GM18867 (cell line): ENCODE results near the gene CHST11.

Experiments
- ATAC-seq: cut with Tn5 transposase; IDR thresholded peaks from one replicate; pipeline ENCODE4 v1.9.1; 2021; ENCODE audit warnings: mild to moderate bottlenecking, moderate library complexity; ENCODE audit not compliant: unreplicated experiment

The CHST11 gene

GRCh38 chr12:104687823-104688573 lies 231.2 kb downstream of the CHST11 start:
- ATAC-seq = no peak

GRCh38 chr12:104689635-104690034 lies 232.9 kb downstream of the CHST11 start:
- no peak for ATAC-seq

- ATAC-seq = peak; percentile 55
These were observed 235.2 kb downstream of the CHST11 start for GRCh38 chr12:104691721-104692556.

DNA sequence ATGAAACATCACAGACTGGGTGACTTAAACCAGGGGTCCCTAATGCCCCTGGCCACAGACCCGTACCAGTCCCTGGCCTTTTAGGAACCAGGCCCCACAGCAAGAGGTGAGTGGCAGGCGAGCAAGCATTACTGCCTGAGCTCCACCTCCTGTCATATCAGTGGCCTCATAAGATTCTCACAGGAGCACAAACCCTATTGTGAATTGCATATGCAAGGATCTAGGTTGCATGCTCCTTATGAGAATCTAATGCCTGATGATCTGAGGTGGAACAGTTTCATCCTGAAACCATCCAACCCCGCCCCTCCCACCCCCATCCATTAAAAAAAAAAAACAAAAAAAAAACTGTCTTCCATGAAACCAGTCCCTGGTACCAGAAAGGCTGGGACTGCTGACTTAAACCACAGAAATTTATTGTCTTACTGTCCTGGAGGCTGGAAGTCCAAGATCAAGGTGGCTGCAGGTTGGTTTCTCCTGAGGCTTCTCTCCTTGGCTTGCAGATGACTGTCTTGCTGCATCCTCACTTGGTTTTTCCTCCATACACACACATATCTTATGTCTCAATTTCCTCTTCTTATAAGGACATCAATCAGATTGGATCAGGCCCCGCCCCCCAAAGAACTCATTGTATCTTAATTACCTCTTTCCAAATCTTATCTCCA lies 235.9 kb downstream of the CHST11 start:
- no peak for ATAC-seq

DNA sequence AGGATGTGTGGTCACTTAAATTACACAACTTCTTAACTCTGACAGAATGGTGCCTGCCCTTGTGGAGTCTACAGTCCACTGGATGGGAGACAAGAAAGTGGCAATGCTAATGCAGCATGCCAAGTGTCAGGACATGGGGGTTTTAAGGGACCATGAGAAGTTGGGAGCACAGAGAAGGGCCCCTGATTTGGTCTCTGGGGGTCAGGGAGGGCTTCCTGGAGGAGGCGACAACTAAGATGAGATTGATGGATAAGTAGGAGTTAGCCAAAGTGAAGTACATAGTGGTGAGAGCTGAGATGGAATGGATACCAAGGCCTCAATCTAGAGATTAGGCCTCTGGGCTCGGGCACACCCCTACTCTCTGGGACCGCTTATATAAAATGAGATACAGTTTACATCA lies 236.7 kb downstream of the CHST11 start:
- ATAC-seq = no peak

DNA sequence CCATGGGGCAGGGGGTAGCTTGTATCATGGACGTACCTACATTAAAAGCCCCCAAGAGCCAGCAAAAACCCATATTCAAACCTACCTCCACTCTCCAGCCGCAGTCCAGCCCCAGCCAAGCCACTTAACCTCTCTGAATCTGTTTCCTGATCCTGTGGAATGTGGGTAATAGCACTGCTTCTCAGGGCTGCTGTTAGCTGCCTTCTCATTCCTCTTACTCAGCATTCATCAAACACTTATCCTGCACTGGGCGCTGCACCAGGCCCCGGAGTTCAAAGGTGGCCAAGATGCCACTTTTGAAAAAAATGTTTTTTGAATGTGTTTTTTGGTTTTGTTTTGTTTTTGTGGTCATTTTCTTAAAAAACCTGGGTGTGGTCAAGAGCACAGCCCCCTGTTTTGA lies 237.4 kb downstream of the CHST11 start:
- no peak for ATAC-seq

- ATAC-seq = no peak
These were observed 238.0 kb downstream of the CHST11 start for GRCh38 chr12:104694711-104695110.

- ATAC-seq = no peak
These were observed 238.9 kb downstream of the CHST11 start for GRCh38 chr12:104695453-104696148.

DNA sequence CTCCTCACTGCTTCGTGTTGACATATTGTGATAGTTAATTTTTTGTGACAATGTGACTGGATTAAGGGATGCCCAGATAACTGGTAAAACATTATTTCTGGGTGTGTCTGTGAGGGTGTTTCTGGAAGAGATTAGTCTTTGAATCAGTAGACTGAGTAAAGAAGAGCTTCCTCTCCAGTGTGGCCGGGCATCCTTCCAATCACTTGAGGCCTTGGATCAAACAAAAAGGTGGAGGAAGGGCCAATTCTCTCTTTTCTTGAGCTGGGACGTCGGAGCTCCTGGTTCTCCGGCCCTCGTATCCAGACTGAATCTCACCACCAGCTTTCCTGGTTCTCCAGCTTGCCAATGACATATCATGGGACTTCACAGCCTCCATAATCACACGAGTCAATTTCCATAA lies 240.4 kb downstream of the CHST11 start:
- ATAC-seq = no peak

DNA sequence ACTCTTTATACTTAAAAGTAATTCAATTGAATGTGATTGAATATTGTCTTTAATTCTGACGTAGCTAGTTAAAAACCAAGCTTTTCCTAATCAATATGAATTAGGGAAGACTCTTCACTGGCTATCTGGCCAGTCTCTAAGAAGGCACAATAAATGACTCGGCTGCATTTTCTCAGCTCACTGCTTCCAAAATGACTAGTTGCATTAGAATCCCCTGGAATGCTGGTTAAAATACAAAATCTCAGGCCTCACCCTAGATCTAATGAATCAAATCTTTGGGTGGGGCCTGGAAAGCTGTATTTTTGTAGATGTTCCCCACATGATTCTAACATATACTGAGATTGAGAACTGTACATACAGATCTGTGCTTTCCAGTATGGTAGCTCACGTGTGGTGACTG lies 242.1 kb downstream of the CHST11 start:
- ATAC-seq = no peak

DNA sequence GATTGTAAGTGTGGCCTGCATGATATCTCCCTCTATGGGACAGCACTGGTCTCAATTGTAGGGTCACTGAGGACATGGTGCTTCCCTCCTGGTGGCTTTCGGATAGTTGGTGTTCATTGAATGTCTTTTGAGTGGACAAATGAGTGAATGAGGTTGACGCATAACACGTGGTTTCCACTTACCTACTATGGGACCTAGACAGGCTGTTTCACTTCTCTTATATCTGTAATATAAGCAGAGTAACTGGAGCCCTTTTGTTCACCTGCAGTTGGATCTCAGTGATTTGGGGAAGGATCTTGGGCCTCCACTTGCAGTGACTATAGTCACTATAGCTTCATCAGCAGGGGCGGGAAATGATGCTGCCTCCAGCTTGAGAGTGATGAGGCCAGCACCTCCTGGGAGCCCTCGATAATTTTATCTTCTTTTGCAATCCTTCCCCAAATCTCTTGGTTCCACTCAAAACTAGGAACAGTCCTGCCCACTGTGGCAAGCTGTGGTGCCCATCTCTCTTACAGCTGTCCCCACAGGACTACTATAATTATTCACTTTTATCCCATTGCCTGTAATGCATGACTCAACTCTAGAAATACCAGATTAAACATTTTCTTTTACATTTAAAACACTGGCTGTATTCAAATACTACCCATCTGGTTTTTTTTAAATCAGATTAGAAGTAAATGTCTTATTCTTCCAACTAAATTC lies 242.9 kb downstream of the CHST11 start:
- ATAC-seq = no peak

DNA sequence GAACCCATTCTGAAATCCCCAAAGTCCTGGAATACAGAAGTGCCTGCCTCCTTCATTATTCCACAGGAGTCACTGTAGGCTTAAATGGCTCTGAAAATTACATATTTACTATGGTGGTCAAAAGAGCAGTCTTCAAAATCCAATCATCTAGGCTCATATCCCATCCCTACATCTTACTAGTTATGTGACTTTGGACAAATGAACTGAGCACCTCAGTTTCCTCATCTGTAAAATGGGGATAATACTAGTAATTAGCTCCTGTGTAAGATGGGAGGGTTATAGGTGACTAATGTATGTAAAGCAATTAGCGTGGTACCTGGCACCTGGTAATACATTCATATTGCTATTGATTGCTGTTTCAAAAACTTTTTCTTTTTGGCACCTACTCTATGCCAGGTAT lies 243.6 kb downstream of the CHST11 start:
- ATAC-seq = no peak

DNA sequence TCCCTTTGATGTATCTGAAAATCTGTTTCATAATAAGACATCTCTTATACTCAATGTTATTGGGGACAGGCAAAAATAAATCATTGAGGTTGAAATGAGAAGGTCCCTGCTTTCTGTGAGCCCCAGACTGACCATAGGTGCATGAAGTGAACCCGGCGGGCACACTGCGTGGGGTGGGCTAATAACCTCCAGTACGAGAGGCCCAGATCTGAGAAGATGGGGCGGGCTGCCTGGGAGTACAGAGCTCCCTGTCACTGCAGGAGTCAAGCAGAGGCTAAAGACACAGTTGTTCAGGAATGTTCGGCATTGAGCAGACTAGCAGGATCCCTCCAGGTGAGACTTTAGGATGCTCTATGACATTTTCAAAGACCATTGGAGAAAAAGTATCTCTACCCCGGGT lies 244.6 kb downstream of the CHST11 start:
- ATAC-seq = no peak

DNA sequence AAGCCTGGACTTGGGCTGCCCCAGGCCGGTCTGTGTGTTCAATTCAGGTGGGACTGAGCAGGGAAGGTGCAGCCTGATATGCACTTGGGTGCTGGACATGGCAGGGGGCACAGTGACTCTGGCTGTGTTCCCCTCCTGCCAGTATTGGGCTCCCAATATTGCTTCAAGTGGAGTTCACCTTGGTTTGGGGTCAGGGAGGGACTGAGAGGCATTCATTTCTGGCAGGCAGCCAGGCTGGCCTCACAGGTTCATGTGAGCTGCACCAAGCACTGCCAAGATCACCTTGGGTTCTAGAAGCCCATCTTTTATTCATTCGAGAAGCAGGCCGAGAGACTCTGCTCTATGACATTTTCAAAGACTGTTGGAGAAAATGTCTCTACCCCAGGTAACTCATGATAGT lies 245.0 kb downstream of the CHST11 start:
- ATAC-seq = no peak

GRCh38 chr12:104702565-104703139 lies 245.9 kb downstream of the CHST11 start:
- ATAC-seq = no peak

GRCh38 chr12:104703372-104703771 lies 246.6 kb downstream of the CHST11 start:
- no peak for ATAC-seq

DNA sequence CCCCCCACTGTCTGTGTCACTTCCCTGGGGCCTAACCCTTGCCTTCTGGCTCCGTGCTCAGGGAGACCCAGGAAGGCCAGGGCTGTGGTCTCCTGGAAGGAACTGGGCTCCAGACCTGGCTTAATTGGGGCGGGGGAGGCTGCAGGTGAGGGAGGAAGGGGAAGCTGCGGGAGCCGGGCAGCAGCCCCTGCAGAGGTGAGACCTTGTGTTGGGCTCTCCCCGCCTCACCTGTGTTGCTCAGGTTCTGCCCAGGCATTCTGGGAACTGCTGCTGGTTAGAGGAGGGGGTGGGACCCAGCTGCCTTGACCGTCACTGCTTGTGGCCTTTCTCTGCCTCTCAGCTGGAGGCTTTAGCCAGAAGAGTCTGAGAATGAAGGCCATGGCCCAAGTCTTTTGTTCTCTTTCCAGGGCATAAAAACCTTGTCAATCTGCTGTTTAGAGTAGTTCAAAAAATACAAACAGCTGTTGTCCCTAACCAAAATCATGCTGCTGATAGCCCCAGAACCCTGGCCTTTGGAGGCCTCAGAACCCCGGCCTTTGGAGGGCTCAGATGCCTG lies 247.6 kb downstream of the CHST11 start:
- ATAC-seq = no peak

GRCh38 chr12:104707194-104707593 lies 250.4 kb downstream of the CHST11 start:
- no peak for ATAC-seq

DNA sequence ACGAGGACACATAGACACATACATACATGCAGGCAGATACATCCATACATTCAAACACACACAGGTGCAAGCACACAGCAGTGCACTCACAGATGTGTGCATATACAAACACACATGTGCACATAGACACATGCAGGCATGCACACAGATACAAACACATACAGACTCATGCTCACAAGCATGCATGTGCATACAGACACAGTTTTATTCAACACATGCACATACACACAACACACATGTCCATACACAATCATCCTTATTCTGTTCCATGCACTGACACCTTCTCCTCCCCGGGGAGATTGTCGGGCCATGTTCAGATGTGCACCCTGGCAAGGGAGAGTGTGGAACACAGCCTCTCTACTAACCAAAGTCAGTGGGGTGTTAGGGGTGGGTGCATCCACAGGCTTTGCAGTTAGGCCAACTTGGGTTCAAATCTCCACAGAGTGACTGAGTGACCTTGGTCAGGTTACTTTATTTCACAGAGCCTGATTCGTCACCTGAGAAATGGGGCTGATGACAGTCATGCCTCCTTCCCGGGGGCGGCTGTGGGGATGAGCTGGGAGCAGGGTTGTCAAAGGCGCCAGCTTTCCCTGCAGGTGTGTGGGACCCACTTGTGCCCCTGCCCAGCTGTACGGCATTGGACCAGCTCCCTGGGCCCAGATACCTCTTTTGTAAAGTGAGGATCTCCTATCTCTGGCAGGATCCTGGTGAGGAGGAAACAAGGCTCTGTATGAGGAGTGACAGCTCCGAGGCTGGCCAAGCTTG lies 251.2 kb downstream of the CHST11 start:
- no peak for ATAC-seq
